Left lung (tissue), 10 donors: ENCODE data around the gene SRPK3. TPM values are rescaled to one million over a fixed set of nuclear protein-coding genes. Genes with fewer than 3 reads are reported as not detected.

Experiments used
- ATAC-seq: fragments of 200-7000 bp; cut with Tn5 transposase; one replicate; pipeline ENCODE4 v1.9.1; 2020; ENCODE audit warnings: moderate library complexity
- DNase-seq, 4 donors: peaks; one replicate each; pipeline ENCODE4 v3.0.0-alpha.2; 2013 to 2020
- H3K27ac ChIP-seq, 2 donors: fragments of 200-600 bp; sonication (generic) in 1 of 2; one replicate each; pipeline versions ENCODE4 v1.5.0 to v1.8.0; 2020 to 2021
- H3K27me3 ChIP-seq, 2 donors: fragments of 200-600 bp; sonication (generic) in 1 of 2; one replicate each; pipeline versions ENCODE4 v1.5.0 to v1.8.0; 2020 to 2021
- H3K36me3 ChIP-seq, 2 donors: fragments of 200-600 bp; sonication (generic) in 1 of 2; one replicate each; pipeline versions ENCODE4 v1.5.0 to v1.8.0; 2020 to 2021
- H3K4me1 ChIP-seq, 2 donors: fragments of 200-600 bp; one replicate each; pipeline ENCODE4 v1.8.0; 2021
- H3K4me3 ChIP-seq, 2 donors: fragments of 200-600 bp; sonication (generic) in 1 of 2; one replicate each; pipeline versions ENCODE4 v1.5.0 to v1.8.0; 2020 to 2021; ENCODE audit warnings: mild to moderate bottlenecking in 1 of 2
- H3K9me3 ChIP-seq, 2 donors: fragments of 200-600 bp; sonication (generic) in 1 of 2; one replicate each; pipeline versions ENCODE4 v1.5.0 to v1.8.0; 2020 to 2021
- intact Hi-C, 2 donors: fragments of 100-400 bp; cut with DNase I; formaldehyde crosslinking; loops; one replicate each; pipeline versions ENCODE4 v1.11.2 to v1.14.2; 2022
- polyA plus RNA-seq, 6 donors: library from polyadenylated mRNA; unstranded; fragments of 120-200 nt; gene quantifications; one replicate each; pipeline ENCODE4 v1.2.1, GENCODE V29; 2013; ENCODE audit not compliant: insufficient read length in 6 of 6
- total RNA-seq, 2 donors: library from RNA; stranded (reverse); fragmentation: NEBNext Ultra II Directional; extraction: Animal tissue kit (Norgen Biotek cat#: 25700); gene quantifications; one replicate each; pipeline ENCODE4 v1.2.1, GENCODE V29; 2021
- TF ChIP-seq, protein P1 (sequence below), 2 donors: fragments of 200-600 bp; sonication (generic) in 1 of 2; IDR thresholded peaks; one replicate each; pipeline versions ENCODE4 v1.5.0 to v1.8.0; 2021; ENCODE audit warnings: antibody characterized with exemption in 2 of 2
- donor health status: DM: no; HTN: yes; CAD: no.
- donor health status: DM: no; HTN: no; CAD: no.

Gene SRPK3
- total and polyA plus RNA-seq, 8 donors = 0.55 to 1.7 (median 0.88) TPM

GRCh38 chrX:153825042-153825441, 44.2 kb downstream of the SRPK3 start:
- ATAC-seq (no peak), DNase-seq (no peak)
- Histone ChIP-seq H3K4me3 (no peak overlapping the region), H3K27ac (no peak overlapping the region), H3K27me3 (peaks cover 24 to 61% of the 10 kb centered on the region in 2 donors), H3K4me1 (peaks cover 7% of the 10 kb centered on the region in 2 donors), H3K9me3 (no peaks in the 10 kb centered on the region), H3K36me3 (no peaks in the 10 kb centered on the region)
- TF ChIP-seq, protein P1, sequence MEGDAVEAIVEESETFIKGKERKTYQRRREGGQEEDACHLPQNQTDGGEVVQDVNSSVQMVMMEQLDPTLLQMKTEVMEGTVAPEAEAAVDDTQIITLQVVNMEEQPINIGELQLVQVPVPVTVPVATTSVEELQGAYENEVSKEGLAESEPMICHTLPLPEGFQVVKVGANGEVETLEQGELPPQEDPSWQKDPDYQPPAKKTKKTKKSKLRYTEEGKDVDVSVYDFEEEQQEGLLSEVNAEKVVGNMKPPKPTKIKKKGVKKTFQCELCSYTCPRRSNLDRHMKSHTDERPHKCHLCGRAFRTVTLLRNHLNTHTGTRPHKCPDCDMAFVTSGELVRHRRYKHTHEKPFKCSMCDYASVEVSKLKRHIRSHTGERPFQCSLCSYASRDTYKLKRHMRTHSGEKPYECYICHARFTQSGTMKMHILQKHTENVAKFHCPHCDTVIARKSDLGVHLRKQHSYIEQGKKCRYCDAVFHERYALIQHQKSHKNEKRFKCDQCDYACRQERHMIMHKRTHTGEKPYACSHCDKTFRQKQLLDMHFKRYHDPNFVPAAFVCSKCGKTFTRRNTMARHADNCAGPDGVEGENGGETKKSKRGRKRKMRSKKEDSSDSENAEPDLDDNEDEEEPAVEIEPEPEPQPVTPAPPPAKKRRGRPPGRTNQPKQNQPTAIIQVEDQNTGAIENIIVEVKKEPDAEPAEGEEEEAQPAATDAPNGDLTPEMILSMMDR (IDR thresholded peaks at IDR 0.05) = no peak
- intact Hi-C loops = no loop called here

DNA sequence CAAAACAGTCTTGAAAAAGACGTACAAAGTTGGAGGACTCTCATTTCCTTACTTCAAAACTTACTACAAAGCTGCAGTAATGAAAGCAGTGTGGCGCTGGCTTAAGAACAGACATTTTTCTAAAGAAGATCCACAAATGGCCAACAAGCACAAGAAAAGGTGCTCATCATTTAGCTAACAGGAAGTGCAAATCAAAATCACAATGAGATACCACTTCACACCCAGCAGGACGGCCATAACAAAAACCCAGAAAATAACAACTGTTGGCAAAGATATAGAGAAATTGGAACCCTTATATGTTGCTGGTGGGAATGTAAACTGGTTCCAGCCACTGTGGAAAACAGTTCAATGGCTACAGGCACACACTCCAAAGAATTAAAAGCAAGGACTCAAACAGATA, 46.2 kb downstream of the SRPK3 start:
- H3K27me3 ChIP-seq = peaks cover 30 to 70% of the 10 kb centered on the region in 2 donors

GRCh38 chrX:153827903-153828302, 47.1 kb downstream of the SRPK3 start:
- intact Hi-C loops = no loop called here
- Histone ChIP-seq H3K4me1 (peaks cover 7 to 8% of the 10 kb centered on the region in 2 donors), H3K36me3 (no peaks in the 10 kb centered on the region), H3K27me3 (peaks cover 37 to 78% of the 10 kb centered on the region in 2 donors), H3K9me3 (no peaks in the 10 kb centered on the region), H3K4me3 (no peak overlapping the region), H3K27ac (no peak overlapping the region)
- ATAC-seq = no peak
- TF ChIP-seq, protein P1 (IDR thresholded peaks at IDR 0.05) = no peak
- DNase-seq = no peak

More for the DNA sequence above, 46.2 kb downstream of the SRPK3 start:
- Histone ChIP-seq H3K4me3 (no peak overlapping the region), H3K27ac (no peak overlapping the region), H3K9me3 (no peaks in the 10 kb centered on the region), H3K4me1 (peaks cover 7 to 8% of the 10 kb centered on the region in 2 donors), H3K36me3 (no peaks in the 10 kb centered on the region)
- no peak for ATAC-seq
- TF ChIP-seq, protein P1 (IDR thresholded peaks at IDR 0.05) = no peak
- no peak for DNase-seq
- intact Hi-C loops = no loop called here

GRCh38 chrX:153828308-153828707, 47.5 kb downstream of the SRPK3 start:
- TF ChIP-seq, protein P1 (IDR thresholded peaks at IDR 0.05) = no peak
- Histone ChIP-seq H3K27ac (no peak overlapping the region), H3K9me3 (no peaks in the 10 kb centered on the region), H3K27me3 (peaks cover 37 to 78% of the 10 kb centered on the region in 2 donors), H3K36me3 (no peaks in the 10 kb centered on the region), H3K4me3 (no peak overlapping the region), H3K4me1 (peaks cover 7 to 8% of the 10 kb centered on the region in 2 donors)
- DNase-seq = no peak
- no peak for ATAC-seq
- intact Hi-C loops = no loop called here

- Histone ChIP-seq H3K4me3 (peak overlapping the region in 1 of 2 donors; percentile 26), H3K27ac (no peak overlapping the region), H3K4me1 (peaks cover 7 to 8% of the 10 kb centered on the region in 2 donors), H3K36me3 (no peaks in the 10 kb centered on the region), H3K27me3 (peaks cover 37 to 78% of the 10 kb centered on the region in 2 donors), H3K9me3 (no peaks in the 10 kb centered on the region)
- TF ChIP-seq, protein P1 (IDR thresholded peaks at IDR 0.05) = no peak
- intact Hi-C loops = no loop called here
- DNase-seq (no peak), ATAC-seq (no peak)
Observed at GRCh38 chrX:153828723-153829548, 48.1 kb downstream of the SRPK3 start.
